ENCODE measurements around the gene PPP1R9A. TPM values are rescaled to one million over a fixed set of nuclear protein-coding genes. Genes with fewer than 3 reads are reported as not detected.

PPP1R9A gene
- polyA plus RNA-seq, 1 experiment: 0.02 TPM

- ChIA-PET POLR2A (no interaction called here), CTCF (no interaction called here)
- no peak for DNase-seq (ENCODE audit: low read depth, low spot score)
- Histone ChIP-seq H3K9me3 (ENCODE audit: control insufficient read depth, insufficient read depth, low read length) (no peaks in the 10 kb centered on the region), H3K4me3 (ENCODE audit: low read depth, low read length) (no peak overlapping the region), H3K27ac (ENCODE audit: low read depth, low read length) (no peak overlapping the region), H3K27me3 (ENCODE audit: control insufficient read depth, insufficient read depth, low read length) (no peaks in the 10 kb centered on the region)
- TF ChIP-seq, protein P1, sequence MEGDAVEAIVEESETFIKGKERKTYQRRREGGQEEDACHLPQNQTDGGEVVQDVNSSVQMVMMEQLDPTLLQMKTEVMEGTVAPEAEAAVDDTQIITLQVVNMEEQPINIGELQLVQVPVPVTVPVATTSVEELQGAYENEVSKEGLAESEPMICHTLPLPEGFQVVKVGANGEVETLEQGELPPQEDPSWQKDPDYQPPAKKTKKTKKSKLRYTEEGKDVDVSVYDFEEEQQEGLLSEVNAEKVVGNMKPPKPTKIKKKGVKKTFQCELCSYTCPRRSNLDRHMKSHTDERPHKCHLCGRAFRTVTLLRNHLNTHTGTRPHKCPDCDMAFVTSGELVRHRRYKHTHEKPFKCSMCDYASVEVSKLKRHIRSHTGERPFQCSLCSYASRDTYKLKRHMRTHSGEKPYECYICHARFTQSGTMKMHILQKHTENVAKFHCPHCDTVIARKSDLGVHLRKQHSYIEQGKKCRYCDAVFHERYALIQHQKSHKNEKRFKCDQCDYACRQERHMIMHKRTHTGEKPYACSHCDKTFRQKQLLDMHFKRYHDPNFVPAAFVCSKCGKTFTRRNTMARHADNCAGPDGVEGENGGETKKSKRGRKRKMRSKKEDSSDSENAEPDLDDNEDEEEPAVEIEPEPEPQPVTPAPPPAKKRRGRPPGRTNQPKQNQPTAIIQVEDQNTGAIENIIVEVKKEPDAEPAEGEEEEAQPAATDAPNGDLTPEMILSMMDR (IDR thresholded peaks at IDR 0.05; ENCODE audit: low read depth, low read length): no peak
Measured at GRCh38 chr7:95304990-95305389, 397.6 kb downstream of the PPP1R9A start.

DNA sequence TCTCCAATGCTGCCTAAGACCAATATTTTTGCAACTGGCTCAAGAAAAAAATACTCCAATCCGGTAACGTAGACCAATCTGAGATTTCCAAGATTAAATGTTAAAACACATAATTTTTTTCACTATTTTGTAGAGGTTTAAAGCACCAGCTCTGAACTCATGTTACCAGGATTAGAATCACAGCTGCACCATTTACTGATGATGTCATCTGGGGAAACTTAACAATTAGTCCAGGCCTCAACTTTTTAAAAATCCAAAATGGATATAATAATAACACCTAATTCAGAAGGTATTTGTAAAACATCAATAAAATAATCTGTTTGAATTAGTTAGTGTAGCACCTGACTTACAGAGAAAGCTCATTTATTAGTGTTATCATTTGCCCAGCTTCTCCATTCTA, 402.6 kb downstream of the PPP1R9A start:
- Histone ChIP-seq H3K4me3 (ENCODE audit: low read depth, low read length) (no peak overlapping the region), H3K27me3 (ENCODE audit: control insufficient read depth, insufficient read depth, low read length) (no peaks in the 10 kb centered on the region), H3K9me3 (ENCODE audit: control insufficient read depth, insufficient read depth, low read length) (no peaks in the 10 kb centered on the region), H3K27ac (ENCODE audit: low read depth, low read length) (no peak overlapping the region)
- CTCF ChIA-PET: interaction anchor here (2.5 kb wide), 1 partner anchor 167 kb away, joined by 10 read pairs; no protein-coding TSS in a partner anchor
- DNase-seq (ENCODE audit: low read depth, low spot score): no peak
- TF ChIP-seq, protein P1 (IDR thresholded peaks at IDR 0.05; ENCODE audit: low read depth, low read length): no peak
- POLR2A ChIA-PET: no interaction called here

GRCh38 chr7:95311389-95311788, 404.0 kb downstream of the PPP1R9A start:
- H3K4me3 ChIP-seq (ENCODE audit: low read depth, low read length): no peak overlapping the region
- ChIA-PET CTCF (interaction anchor here (0.6 to 2.5 kb wide), 2 partner anchors 165 to 383 kb away, joined by 3 to 10 read pairs; no protein-coding TSS in a partner anchor), POLR2A (no interaction called here)
- no peak for DNase-seq (ENCODE audit: low read depth, low spot score)
- no peak overlapping the region for H3K27ac ChIP-seq (ENCODE audit: low read depth, low read length)
- H3K9me3 ChIP-seq (ENCODE audit: control insufficient read depth, insufficient read depth, low read length): no peaks in the 10 kb centered on the region
- no peaks in the 10 kb centered on the region for H3K27me3 ChIP-seq (ENCODE audit: control insufficient read depth, insufficient read depth, low read length)
- TF ChIP-seq, protein P1 (IDR thresholded peaks at IDR 0.05; ENCODE audit: low read depth, low read length): no peak

DNA sequence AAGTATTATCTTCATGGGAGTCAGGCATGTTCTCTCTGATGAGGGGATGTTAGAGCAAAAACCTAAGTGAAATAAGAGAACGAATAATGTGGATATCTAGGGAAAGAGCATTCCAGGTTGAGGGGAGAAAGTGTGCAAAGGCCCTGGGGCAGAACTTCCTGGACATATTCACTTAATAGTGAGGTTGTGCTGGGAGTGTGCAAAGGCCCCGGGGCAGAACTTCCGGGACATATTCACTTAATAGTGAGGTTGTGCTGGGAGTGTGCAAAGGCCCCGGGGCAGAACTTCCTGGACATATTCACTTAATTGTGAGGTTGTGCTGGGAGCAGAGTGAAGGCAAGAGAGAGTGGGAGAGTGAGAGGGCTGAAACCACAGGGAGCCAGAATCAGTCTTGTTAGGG, 405.2 kb downstream of the PPP1R9A start:
- Histone ChIP-seq H3K27me3 (ENCODE audit: control insufficient read depth, insufficient read depth, low read length) (no peaks in the 10 kb centered on the region), H3K4me3 (ENCODE audit: low read depth, low read length) (no peak overlapping the region), H3K9me3 (ENCODE audit: control insufficient read depth, insufficient read depth, low read length) (no peaks in the 10 kb centered on the region), H3K27ac (ENCODE audit: low read depth, low read length) (no peak overlapping the region)
- TF ChIP-seq, protein P1 (IDR thresholded peaks at IDR 0.05; ENCODE audit: low read depth, low read length): no peak
- DNase-seq (ENCODE audit: low read depth, low spot score): no peak
- ChIA-PET POLR2A (no interaction called here), CTCF (no interaction called here)

GRCh38 chr7:95316588-95316987, 409.2 kb downstream of the PPP1R9A start:
- POLR2A ChIA-PET: no interaction called here
- H3K27ac ChIP-seq (ENCODE audit: low read depth, low read length): no peak overlapping the region
- DNase-seq (ENCODE audit: low read depth, low spot score): no peak
- TF ChIP-seq, protein P1 (IDR thresholded peaks at IDR 0.05; ENCODE audit: low read depth, low read length): no peak
- H3K9me3 ChIP-seq (ENCODE audit: control insufficient read depth, insufficient read depth, low read length): no peaks in the 10 kb centered on the region
- CTCF ChIA-PET: interaction anchor here (1.5 kb wide), 1 partner anchor 160 kb away, joined by 4 read pairs; no protein-coding TSS in a partner anchor
- no peak overlapping the region for H3K4me3 ChIP-seq (ENCODE audit: low read depth, low read length)
- no peaks in the 10 kb centered on the region for H3K27me3 ChIP-seq (ENCODE audit: control insufficient read depth, insufficient read depth, low read length)

Data from AG04450 (cell line).